Measurements from ENCODE around the gene GINS1.

- no peak for TF ChIP-seq POLR2A (IDR thresholded peaks at IDR 0.05)
- no peak for TF ChIP-seq POLR2AphosphoS5 (IDR thresholded peaks at IDR 0.05)
These were observed 74.4 kb downstream of the GINS1 start for GRCh38 chr20:25481918-25482253.
